Measurements from ENCODE around the gene CDADC1.

GRCh38 chr13:49342454-49342853, 94.7 kb downstream of the CDADC1 start:
- TF ChIP-seq CREB1 (CRISPR knock-in tag; IDR thresholded peaks at IDR 0.05) (no peak), ATF3 (CRISPR knock-in tag; conservative IDR thresholded peaks at IDR 0.05) (no peak), SP1 (CRISPR knock-in tag; conservative IDR thresholded peaks at IDR 0.05) (no peak), JUN (CRISPR knock-in tag; IDR thresholded peaks at IDR 0.05) (no peak)
- TF ChIP-seq, protein P1, sequence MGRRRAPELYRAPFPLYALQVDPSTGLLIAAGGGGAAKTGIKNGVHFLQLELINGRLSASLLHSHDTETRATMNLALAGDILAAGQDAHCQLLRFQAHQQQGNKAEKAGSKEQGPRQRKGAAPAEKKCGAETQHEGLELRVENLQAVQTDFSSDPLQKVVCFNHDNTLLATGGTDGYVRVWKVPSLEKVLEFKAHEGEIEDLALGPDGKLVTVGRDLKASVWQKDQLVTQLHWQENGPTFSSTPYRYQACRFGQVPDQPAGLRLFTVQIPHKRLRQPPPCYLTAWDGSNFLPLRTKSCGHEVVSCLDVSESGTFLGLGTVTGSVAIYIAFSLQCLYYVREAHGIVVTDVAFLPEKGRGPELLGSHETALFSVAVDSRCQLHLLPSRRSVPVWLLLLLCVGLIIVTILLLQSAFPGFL (CRISPR knock-in tag; IDR thresholded peaks at IDR 0.05; ENCODE audit: borderline replicate concordance), result no peak
- TF ChIP-seq, protein P2, sequence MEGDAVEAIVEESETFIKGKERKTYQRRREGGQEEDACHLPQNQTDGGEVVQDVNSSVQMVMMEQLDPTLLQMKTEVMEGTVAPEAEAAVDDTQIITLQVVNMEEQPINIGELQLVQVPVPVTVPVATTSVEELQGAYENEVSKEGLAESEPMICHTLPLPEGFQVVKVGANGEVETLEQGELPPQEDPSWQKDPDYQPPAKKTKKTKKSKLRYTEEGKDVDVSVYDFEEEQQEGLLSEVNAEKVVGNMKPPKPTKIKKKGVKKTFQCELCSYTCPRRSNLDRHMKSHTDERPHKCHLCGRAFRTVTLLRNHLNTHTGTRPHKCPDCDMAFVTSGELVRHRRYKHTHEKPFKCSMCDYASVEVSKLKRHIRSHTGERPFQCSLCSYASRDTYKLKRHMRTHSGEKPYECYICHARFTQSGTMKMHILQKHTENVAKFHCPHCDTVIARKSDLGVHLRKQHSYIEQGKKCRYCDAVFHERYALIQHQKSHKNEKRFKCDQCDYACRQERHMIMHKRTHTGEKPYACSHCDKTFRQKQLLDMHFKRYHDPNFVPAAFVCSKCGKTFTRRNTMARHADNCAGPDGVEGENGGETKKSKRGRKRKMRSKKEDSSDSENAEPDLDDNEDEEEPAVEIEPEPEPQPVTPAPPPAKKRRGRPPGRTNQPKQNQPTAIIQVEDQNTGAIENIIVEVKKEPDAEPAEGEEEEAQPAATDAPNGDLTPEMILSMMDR (IDR thresholded peaks at IDR 0.05), result no peak
- TF ChIP-seq, protein P3, sequence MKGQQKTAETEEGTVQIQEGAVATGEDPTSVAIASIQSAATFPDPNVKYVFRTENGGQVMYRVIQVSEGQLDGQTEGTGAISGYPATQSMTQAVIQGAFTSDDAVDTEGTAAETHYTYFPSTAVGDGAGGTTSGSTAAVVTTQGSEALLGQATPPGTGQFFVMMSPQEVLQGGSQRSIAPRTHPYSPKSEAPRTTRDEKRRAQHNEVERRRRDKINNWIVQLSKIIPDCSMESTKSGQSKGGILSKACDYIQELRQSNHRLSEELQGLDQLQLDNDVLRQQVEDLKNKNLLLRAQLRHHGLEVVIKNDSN (CRISPR knock-in tag; IDR thresholded peaks at IDR 0.05), result no peak

Measured in WTC11 (cell line).